ENCODE data around the gene TMTC2. TPM values are rescaled to one million over a fixed set of nuclear protein-coding genes. Genes with fewer than 3 reads are reported as not detected.
A peak's percentile ranks its signal among the peaks of the same experiment; 100 is the strongest.

TMTC2 gene
- polyA plus RNA-seq, 4 donors, result 1.1 to 5.6 (median 2.7) TPM

GRCh38 chr12:82818271-82819035, 131.7 kb downstream of the TMTC2 start:
- no peak overlapping the region for H3K4me3 ChIP-seq (ENCODE audit: low read depth in 1 of 3, low read length in 3 of 3)
- no peaks in the 10 kb centered on the region for H3K36me3 ChIP-seq (ENCODE audit: control insufficient read depth in 3 of 3, insufficient read depth in 2 of 3, low read depth in 1 of 3, low read length in 3 of 3)
- no peaks in the 10 kb centered on the region for H3K27me3 ChIP-seq (ENCODE audit: control insufficient read depth in 3 of 3, insufficient read depth in 3 of 3, low read length in 3 of 3)
- FAIRE-seq, result no peak
- WGBS, 3 donors, result 91 to 100% (median 100%) methylated on average over 1 of the region's 1 CpG
- no peak for DNase-seq
- H3K9me3 ChIP-seq (ENCODE audit: control insufficient read depth in 2 of 2, insufficient read depth in 1 of 2, low read depth in 1 of 2, low read length in 1 of 2), result no peaks in the 10 kb centered on the region
- no peaks in the 10 kb centered on the region for H3K4me1 ChIP-seq (ENCODE audit: control insufficient read depth in 3 of 3, insufficient read depth in 2 of 3, low read depth in 1 of 3, low read length in 2 of 3)
- H3K27ac ChIP-seq (ENCODE audit: low read depth in 1 of 3, low read length in 2 of 3), result no peak overlapping the region

- Histone ChIP-seq H3K36me3 (ENCODE audit: control insufficient read depth in 3 of 3, insufficient read depth in 2 of 3, low read depth in 1 of 3, low read length in 3 of 3) (no peaks in the 10 kb centered on the region), H3K4me3 (ENCODE audit: low read depth in 1 of 3, low read length in 3 of 3) (no peak overlapping the region), H3K27ac (ENCODE audit: low read depth in 1 of 3, low read length in 2 of 3) (no peak overlapping the region), H3K27me3 (ENCODE audit: control insufficient read depth in 3 of 3, insufficient read depth in 3 of 3, low read length in 3 of 3) (no peaks in the 10 kb centered on the region), H3K9me3 (ENCODE audit: control insufficient read depth in 2 of 2, insufficient read depth in 1 of 2, low read depth in 1 of 2, low read length in 1 of 2) (no peaks in the 10 kb centered on the region), H3K4me1 (ENCODE audit: control insufficient read depth in 3 of 3, insufficient read depth in 2 of 3, low read depth in 1 of 3, low read length in 2 of 3) (no peaks in the 10 kb centered on the region)
- FAIRE-seq (no peak), DNase-seq (no peak)
These were observed 139.8 kb downstream of the TMTC2 start for GRCh38 chr12:82826505-82826904.

- FAIRE-seq, result no peak
- no peaks in the 10 kb centered on the region for H3K9me3 ChIP-seq (ENCODE audit: control insufficient read depth in 2 of 2, insufficient read depth in 1 of 2, low read depth in 1 of 2, low read length in 1 of 2)
- WGBS, 3 donors, result 70 to 92% (median 82%) methylated on average over 2 of the region's 2 CpGs
- DNase-seq, result no peak
- no peaks in the 10 kb centered on the region for H3K27me3 ChIP-seq (ENCODE audit: control insufficient read depth in 3 of 3, insufficient read depth in 3 of 3, low read length in 3 of 3)
- no peak overlapping the region for H3K27ac ChIP-seq (ENCODE audit: low read depth in 1 of 3, low read length in 2 of 3)
- H3K4me3 ChIP-seq (ENCODE audit: low read depth in 1 of 3, low read length in 3 of 3), result no peak overlapping the region
- H3K4me1 ChIP-seq (ENCODE audit: control insufficient read depth in 3 of 3, insufficient read depth in 2 of 3, low read depth in 1 of 3, low read length in 2 of 3), result no peaks in the 10 kb centered on the region
- H3K36me3 ChIP-seq (ENCODE audit: control insufficient read depth in 3 of 3, insufficient read depth in 2 of 3, low read depth in 1 of 3, low read length in 3 of 3), result no peaks in the 10 kb centered on the region
These were observed 145.4 kb downstream of the TMTC2 start for GRCh38 chr12:82832096-82832495.

GRCh38 chr12:82832981-82833380, 146.3 kb downstream of the TMTC2 start:
- DNase-seq (no peak), FAIRE-seq (no peak)
- Histone ChIP-seq H3K27ac (ENCODE audit: low read depth in 1 of 3, low read length in 2 of 3) (no peak overlapping the region), H3K4me3 (ENCODE audit: low read depth in 1 of 3, low read length in 3 of 3) (no peak overlapping the region), H3K36me3 (ENCODE audit: control insufficient read depth in 3 of 3, insufficient read depth in 2 of 3, low read depth in 1 of 3, low read length in 3 of 3) (no peaks in the 10 kb centered on the region), H3K27me3 (ENCODE audit: control insufficient read depth in 3 of 3, insufficient read depth in 3 of 3, low read length in 3 of 3) (no peaks in the 10 kb centered on the region), H3K4me1 (ENCODE audit: control insufficient read depth in 3 of 3, insufficient read depth in 2 of 3, low read depth in 1 of 3, low read length in 2 of 3) (no peaks in the 10 kb centered on the region), H3K9me3 (ENCODE audit: control insufficient read depth in 2 of 2, insufficient read depth in 1 of 2, low read depth in 1 of 2, low read length in 1 of 2) (no peaks in the 10 kb centered on the region)
- 65 to 88% (median 80%) methylated on average over 3 of the region's 3 CpGs for WGBS, 3 donors

- no peak overlapping the region for H3K4me3 ChIP-seq (ENCODE audit: low read depth in 1 of 3, low read length in 3 of 3)
- H3K27ac ChIP-seq (ENCODE audit: low read depth in 1 of 3, low read length in 2 of 3), result no peak overlapping the region
- no peaks in the 10 kb centered on the region for H3K27me3 ChIP-seq (ENCODE audit: control insufficient read depth in 3 of 3, insufficient read depth in 3 of 3, low read length in 3 of 3)
- no peaks in the 10 kb centered on the region for H3K9me3 ChIP-seq (ENCODE audit: control insufficient read depth in 2 of 2, insufficient read depth in 1 of 2, low read depth in 1 of 2, low read length in 1 of 2)
- H3K36me3 ChIP-seq (ENCODE audit: control insufficient read depth in 3 of 3, insufficient read depth in 2 of 3, low read depth in 1 of 3, low read length in 3 of 3), result no peaks in the 10 kb centered on the region
- WGBS, 3 donors, result 43 to 68% (median 64%) methylated on average over 1 of the region's 1 CpG
- FAIRE-seq (no peak), DNase-seq (no peak)
- no peaks in the 10 kb centered on the region for H3K4me1 ChIP-seq (ENCODE audit: control insufficient read depth in 3 of 3, insufficient read depth in 2 of 3, low read depth in 1 of 3, low read length in 2 of 3)
These were observed 146.8 kb downstream of the TMTC2 start for GRCh38 chr12:82833481-82833880.

GRCh38 chr12:82835217-82835616, 148.5 kb downstream of the TMTC2 start:
- H3K9me3 ChIP-seq (ENCODE audit: control insufficient read depth in 2 of 2, insufficient read depth in 1 of 2, low read depth in 1 of 2, low read length in 1 of 2), result no peaks in the 10 kb centered on the region
- no peak for FAIRE-seq

GRCh38 chr12:82838131-82838551, 151.4 kb downstream of the TMTC2 start:
- H3K4me3 ChIP-seq (ENCODE audit: low read depth in 1 of 3, low read length in 3 of 3), result no peak overlapping the region
- no peak for DNase-seq
- no peaks in the 10 kb centered on the region for H3K4me1 ChIP-seq (ENCODE audit: control insufficient read depth in 3 of 3, insufficient read depth in 2 of 3, low read depth in 1 of 3, low read length in 2 of 3)
- H3K9me3 ChIP-seq (ENCODE audit: control insufficient read depth in 2 of 2, insufficient read depth in 1 of 2, low read depth in 1 of 2, low read length in 1 of 2), result no peaks in the 10 kb centered on the region
- FAIRE-seq, result no peak
- no peaks in the 10 kb centered on the region for H3K36me3 ChIP-seq (ENCODE audit: control insufficient read depth in 3 of 3, insufficient read depth in 2 of 3, low read depth in 1 of 3, low read length in 3 of 3)
- H3K27ac ChIP-seq (ENCODE audit: low read depth in 1 of 3, low read length in 2 of 3), result no peak overlapping the region
- no peaks in the 10 kb centered on the region for H3K27me3 ChIP-seq (ENCODE audit: control insufficient read depth in 3 of 3, insufficient read depth in 3 of 3, low read length in 3 of 3)
- 76 to 94% (median 81%) methylated on average over 1 of the region's 1 CpG for WGBS, 3 donors

More at GRCh38 chr12:82835217-82835616, 148.5 kb downstream of the TMTC2 start:
- Histone ChIP-seq H3K27ac (ENCODE audit: low read depth in 1 of 3, low read length in 2 of 3) (no peak overlapping the region), H3K27me3 (ENCODE audit: control insufficient read depth in 3 of 3, insufficient read depth in 3 of 3, low read length in 3 of 3) (no peaks in the 10 kb centered on the region), H3K36me3 (ENCODE audit: control insufficient read depth in 3 of 3, insufficient read depth in 2 of 3, low read depth in 1 of 3, low read length in 3 of 3) (no peaks in the 10 kb centered on the region), H3K4me3 (ENCODE audit: low read depth in 1 of 3, low read length in 3 of 3) (no peak overlapping the region), H3K4me1 (ENCODE audit: control insufficient read depth in 3 of 3, insufficient read depth in 2 of 3, low read depth in 1 of 3, low read length in 2 of 3) (no peaks in the 10 kb centered on the region)
- DNase-seq, result no peak

GRCh38 chr12:82838827-82839226, 152.1 kb downstream of the TMTC2 start:
- H3K36me3 ChIP-seq (ENCODE audit: control insufficient read depth in 3 of 3, insufficient read depth in 2 of 3, low read depth in 1 of 3, low read length in 3 of 3), result no peaks in the 10 kb centered on the region
- H3K4me3 ChIP-seq (ENCODE audit: low read depth in 1 of 3, low read length in 3 of 3), result no peak overlapping the region
- no peaks in the 10 kb centered on the region for H3K9me3 ChIP-seq (ENCODE audit: control insufficient read depth in 2 of 2, insufficient read depth in 1 of 2, low read depth in 1 of 2, low read length in 1 of 2)
- FAIRE-seq (no peak), DNase-seq (no peak)
- no peak overlapping the region for H3K27ac ChIP-seq (ENCODE audit: low read depth in 1 of 3, low read length in 2 of 3)
- 84 to 100% (median 89%) methylated on average over 1 of the region's 1 CpG for WGBS, 3 donors
- no peaks in the 10 kb centered on the region for H3K27me3 ChIP-seq (ENCODE audit: control insufficient read depth in 3 of 3, insufficient read depth in 3 of 3, low read length in 3 of 3)
- H3K4me1 ChIP-seq (ENCODE audit: control insufficient read depth in 3 of 3, insufficient read depth in 2 of 3, low read depth in 1 of 3, low read length in 2 of 3), result no peaks in the 10 kb centered on the region

GRCh38 chr12:82839796-82840195, 153.1 kb downstream of the TMTC2 start:
- no peak for FAIRE-seq
- H3K36me3 ChIP-seq (ENCODE audit: control insufficient read depth in 3 of 3, insufficient read depth in 2 of 3, low read depth in 1 of 3, low read length in 3 of 3), result no peaks in the 10 kb centered on the region
- no peaks in the 10 kb centered on the region for H3K4me1 ChIP-seq (ENCODE audit: control insufficient read depth in 3 of 3, insufficient read depth in 2 of 3, low read depth in 1 of 3, low read length in 2 of 3)
- DNase-seq, result peak in 1 of 2 donors; percentile 15
- 43 to 68% (median 54%) methylated on average over 4 of the region's 4 CpGs for WGBS, 3 donors
- no peak overlapping the region for H3K27ac ChIP-seq (ENCODE audit: low read depth in 1 of 3, low read length in 2 of 3)
- H3K9me3 ChIP-seq (ENCODE audit: control insufficient read depth in 2 of 2, insufficient read depth in 1 of 2, low read depth in 1 of 2, low read length in 1 of 2), result no peaks in the 10 kb centered on the region
- H3K27me3 ChIP-seq (ENCODE audit: control insufficient read depth in 3 of 3, insufficient read depth in 3 of 3, low read length in 3 of 3), result no peaks in the 10 kb centered on the region
- H3K4me3 ChIP-seq (ENCODE audit: low read depth in 1 of 3, low read length in 3 of 3), result no peak overlapping the region

All from small intestine (tissue), 7 donors.